ENCODE data around the gene MYMX. TPM values are rescaled to one million over a fixed set of nuclear protein-coding genes. Genes with fewer than 3 reads are reported as not detected.

The MYMX gene
- polyA plus RNA-seq, 3 donors, result not detected

DNA sequence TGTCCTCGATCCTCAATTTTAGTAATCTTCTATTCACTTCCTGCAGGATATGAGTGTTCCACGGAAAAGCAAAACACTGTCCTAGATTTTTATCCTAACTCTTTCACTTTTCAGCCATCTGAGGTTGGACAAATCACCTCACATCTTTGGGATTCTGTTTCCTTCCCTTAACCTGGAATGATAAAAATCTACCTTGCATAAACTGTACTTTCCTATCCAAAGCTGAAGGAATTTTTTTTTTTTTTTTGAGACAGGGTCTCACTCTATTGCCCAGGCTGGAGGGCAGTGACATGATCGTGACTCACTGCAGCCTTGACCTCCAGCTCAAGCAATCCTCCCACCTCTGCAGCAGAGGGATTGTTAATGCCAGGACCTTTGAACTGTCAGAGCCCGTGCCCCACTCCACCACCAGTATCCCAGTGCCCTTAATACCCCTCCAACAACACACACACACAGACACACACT, 37.6 kb upstream of the MYMX start:
- no peak overlapping the region for H3K4me3 Mint-ChIP-seq
- Histone ChIP-seq H3K4me2 (replicated peaks; ENCODE audit: extremely low read depth, low read length, poor library complexity, severe bottlenecking) (no peak overlapping the region), H3K9me3 (replicated peaks in 1 of 2; ENCODE audit: control insufficient read depth in 1 of 2, insufficient read depth in 1 of 2, low read length in 2 of 2) (no peaks in the 10 kb centered on the region), H3K4me3 (replicated peaks in 1 of 3; ENCODE audit: low read depth in 2 of 3, low read length in 3 of 3) (no peak overlapping the region), H3K4me1 (ENCODE audit: control insufficient read depth in 1 of 2, insufficient read depth in 2 of 2, low read length in 2 of 2) (peaks cover 11 to 13% of the 10 kb centered on the region in 2 donors), H3K79me2 (ENCODE audit: insufficient read depth, low read length) (no peaks in the 10 kb centered on the region), H3K36me3 (replicated peaks in 1 of 2; ENCODE audit: control insufficient read depth in 1 of 2, insufficient read depth in 2 of 2, low read length in 2 of 2) (no peaks in the 10 kb centered on the region), H3K27ac (ENCODE audit: low read depth in 1 of 2, low read length in 2 of 2) (no peak overlapping the region), H4K20me1 (ENCODE audit: insufficient read depth, low read length) (no peaks in the 10 kb centered on the region), H2AFZ (ENCODE audit: insufficient read depth, low read depth, low read length, poor library complexity, severe bottlenecking) (no peak overlapping the region), H3K9ac (ENCODE audit: insufficient read depth, low read length, poor library complexity, severe bottlenecking) (no peak overlapping the region), H3K27me3 (ENCODE audit: control insufficient read depth in 2 of 2, insufficient read depth in 2 of 2, low read length in 2 of 2) (no peaks in the 10 kb centered on the region)
- H3K9me3 Mint-ChIP-seq, result peaks cover 0 to 2% (median 0%) of the 10 kb centered on the region in 7 donors
- no peak overlapping the region for H3K27ac Mint-ChIP-seq
- H3K36me3 Mint-ChIP-seq, result no peaks in the 10 kb centered on the region
- H3K4me1 Mint-ChIP-seq, result peaks cover 14% of the 10 kb centered on the region
- TF ChIP-seq, protein P1, sequence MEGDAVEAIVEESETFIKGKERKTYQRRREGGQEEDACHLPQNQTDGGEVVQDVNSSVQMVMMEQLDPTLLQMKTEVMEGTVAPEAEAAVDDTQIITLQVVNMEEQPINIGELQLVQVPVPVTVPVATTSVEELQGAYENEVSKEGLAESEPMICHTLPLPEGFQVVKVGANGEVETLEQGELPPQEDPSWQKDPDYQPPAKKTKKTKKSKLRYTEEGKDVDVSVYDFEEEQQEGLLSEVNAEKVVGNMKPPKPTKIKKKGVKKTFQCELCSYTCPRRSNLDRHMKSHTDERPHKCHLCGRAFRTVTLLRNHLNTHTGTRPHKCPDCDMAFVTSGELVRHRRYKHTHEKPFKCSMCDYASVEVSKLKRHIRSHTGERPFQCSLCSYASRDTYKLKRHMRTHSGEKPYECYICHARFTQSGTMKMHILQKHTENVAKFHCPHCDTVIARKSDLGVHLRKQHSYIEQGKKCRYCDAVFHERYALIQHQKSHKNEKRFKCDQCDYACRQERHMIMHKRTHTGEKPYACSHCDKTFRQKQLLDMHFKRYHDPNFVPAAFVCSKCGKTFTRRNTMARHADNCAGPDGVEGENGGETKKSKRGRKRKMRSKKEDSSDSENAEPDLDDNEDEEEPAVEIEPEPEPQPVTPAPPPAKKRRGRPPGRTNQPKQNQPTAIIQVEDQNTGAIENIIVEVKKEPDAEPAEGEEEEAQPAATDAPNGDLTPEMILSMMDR (IDR thresholded peaks at IDR 0.05), result no peak
- peaks cover 6 to 9% (median 6%) of the 10 kb centered on the region in 3 donors for H3K27me3 Mint-ChIP-seq (ENCODE audit: low read depth in 3 of 3)
- WGBS (ENCODE audit: insufficient coverage), result 88% methylated on average over 2 of the region's 4 CpGs
- no peak for DNase-seq
- intact Hi-C loops (cut with micrococcal nuclease), result no loop called here

DNA sequence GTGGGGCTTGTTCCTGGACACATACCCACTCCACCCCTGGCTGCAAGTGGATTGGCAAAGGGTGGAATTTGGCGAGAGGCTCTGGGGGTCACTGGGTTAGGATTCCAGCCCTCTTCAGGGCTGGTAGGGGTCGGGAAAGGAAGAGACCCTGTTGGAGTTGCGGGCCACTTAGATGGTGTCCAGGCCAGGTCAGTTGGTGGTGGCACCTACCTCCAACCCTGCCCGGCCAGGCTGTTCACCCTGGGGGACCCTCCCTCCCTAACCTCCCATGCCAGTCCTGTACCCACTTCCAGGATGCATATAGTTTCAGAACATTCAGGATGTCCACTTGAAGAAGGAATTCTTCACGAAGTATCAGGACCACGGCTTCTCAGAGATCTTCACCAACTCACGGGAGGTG, 37.1 kb upstream of the MYMX start:
- Mint-ChIP-seq H3K4me3 (no peak overlapping the region), H3K9me3 (peaks cover 0 to 1% (median 0%) of the 10 kb centered on the region in 7 donors), H3K4me1 (peaks cover 14% of the 10 kb centered on the region), H3K36me3 (no peaks in the 10 kb centered on the region), H3K27me3 (ENCODE audit: low read depth in 3 of 3) (peaks cover 6 to 9% (median 6%) of the 10 kb centered on the region in 3 donors), H3K27ac (no peak overlapping the region)
- Histone ChIP-seq H3K9ac (ENCODE audit: insufficient read depth, low read length, poor library complexity, severe bottlenecking) (no peak overlapping the region), H3K4me1 (ENCODE audit: control insufficient read depth in 1 of 2, insufficient read depth in 2 of 2, low read length in 2 of 2) (peaks cover 11 to 13% of the 10 kb centered on the region in 2 donors), H3K79me2 (ENCODE audit: insufficient read depth, low read length) (no peaks in the 10 kb centered on the region), H2AFZ (ENCODE audit: insufficient read depth, low read depth, low read length, poor library complexity, severe bottlenecking) (no peak overlapping the region), H3K27me3 (ENCODE audit: control insufficient read depth in 2 of 2, insufficient read depth in 2 of 2, low read length in 2 of 2) (no peaks in the 10 kb centered on the region), H3K4me2 (replicated peaks; ENCODE audit: extremely low read depth, low read length, poor library complexity, severe bottlenecking) (no peak overlapping the region), H3K36me3 (replicated peaks in 1 of 2; ENCODE audit: control insufficient read depth in 1 of 2, insufficient read depth in 2 of 2, low read length in 2 of 2) (no peaks in the 10 kb centered on the region), H3K4me3 (replicated peaks in 1 of 3; ENCODE audit: low read depth in 2 of 3, low read length in 3 of 3) (no peak overlapping the region), H3K9me3 (replicated peaks in 1 of 2; ENCODE audit: control insufficient read depth in 1 of 2, insufficient read depth in 1 of 2, low read length in 2 of 2) (no peaks in the 10 kb centered on the region), H3K27ac (ENCODE audit: low read depth in 1 of 2, low read length in 2 of 2) (no peak overlapping the region), H4K20me1 (ENCODE audit: insufficient read depth, low read length) (no peaks in the 10 kb centered on the region)
- no peak for DNase-seq
- TF ChIP-seq, protein P1 (IDR thresholded peaks at IDR 0.05), result no peak
- intact Hi-C loops (cut with micrococcal nuclease), result no loop called here
- 95% methylated on average over 5 of the region's 7 CpGs for WGBS (ENCODE audit: insufficient coverage)
